Fibroblast of upper back skin (primary cell): ENCODE measurements around the gene PHLPP1.

Experiments used
- DNase-seq: peaks from one replicate; pipeline ENCODE4 v3.0.0-alpha.2; 2013

Gene PHLPP1

GRCh38 chr18:62952807-62953206 is 237.5 kb downstream of the PHLPP1 start:
- DNase-seq: no peak

- DNase-seq: no peak
Measured at GRCh38 chr18:62953663-62954062, 238.3 kb downstream of the PHLPP1 start.

- peak; percentile 8 for DNase-seq
Measured at GRCh38 chr18:62954366-62954765, 239.0 kb downstream of the PHLPP1 start.

- DNase-seq: peak; percentile 37
Measured at GRCh38 chr18:62957885-62958472, 242.6 kb downstream of the PHLPP1 start.

GRCh38 chr18:62959481-62959880 is 244.1 kb downstream of the PHLPP1 start:
- no peak for DNase-seq

GRCh38 chr18:62963507-62963906 is 248.2 kb downstream of the PHLPP1 start:
- DNase-seq: no peak

- no peak for DNase-seq
Measured at GRCh38 chr18:62964432-62964831, 249.1 kb downstream of the PHLPP1 start.

- no peak for DNase-seq
Measured at GRCh38 chr18:62967089-62967488, 251.7 kb downstream of the PHLPP1 start.

- DNase-seq: no peak
Measured at GRCh38 chr18:62973689-62974088, 258.3 kb downstream of the PHLPP1 start.

- no peak for DNase-seq
Measured at GRCh38 chr18:62974388-62974787, 259.0 kb downstream of the PHLPP1 start.

- no peak for DNase-seq
Measured at GRCh38 chr18:62974928-62975675, 259.8 kb downstream of the PHLPP1 start.

- no peak for DNase-seq
Measured at GRCh38 chr18:62975785-62976184, 260.4 kb downstream of the PHLPP1 start.

- DNase-seq: no peak
Measured at GRCh38 chr18:62976227-62976626, 260.9 kb downstream of the PHLPP1 start.

GRCh38 chr18:62977512-62977911 is 262.2 kb downstream of the PHLPP1 start:
- no peak for DNase-seq

- DNase-seq: no peak
Measured at GRCh38 chr18:62978251-62979049, 263.1 kb downstream of the PHLPP1 start.

GRCh38 chr18:62979176-62979575 is 263.8 kb downstream of the PHLPP1 start:
- peak; percentile 40 for DNase-seq

GRCh38 chr18:62979900-62980299 is 264.6 kb downstream of the PHLPP1 start:
- DNase-seq: no peak

- DNase-seq: no peak
Measured at GRCh38 chr18:62981566-62981965, 266.2 kb downstream of the PHLPP1 start.

GRCh38 chr18:62982600-62983251 is 267.4 kb downstream of the PHLPP1 start:
- DNase-seq: peak; percentile 59

- DNase-seq: no peak
Measured at GRCh38 chr18:62984656-62985315, 269.4 kb downstream of the PHLPP1 start.

- DNase-seq: no peak
Measured at GRCh38 chr18:62986490-62986889, 271.1 kb downstream of the PHLPP1 start.

GRCh38 chr18:62987055-62987830 is 271.9 kb downstream of the PHLPP1 start:
- DNase-seq: no peak
